Activated CD8-positive, alpha-beta memory T cell treated with anti-CD3 and anti-CD28 coated beads, Interleukin-2, amount 50 U/mL, for 4 hours (primary cell): ENCODE data around the gene PCDH15.
"Not testable (repeated sequence)": the region's sequence is repeated elsewhere in the genome, so short reads cannot be mapped to it uniquely, and the experiment has no call there.

Source experiments
- DNase-seq: peaks from one replicate; pipeline ENCODE4 v3.0.0-alpha.2; 2020

The PCDH15 gene

DNA sequence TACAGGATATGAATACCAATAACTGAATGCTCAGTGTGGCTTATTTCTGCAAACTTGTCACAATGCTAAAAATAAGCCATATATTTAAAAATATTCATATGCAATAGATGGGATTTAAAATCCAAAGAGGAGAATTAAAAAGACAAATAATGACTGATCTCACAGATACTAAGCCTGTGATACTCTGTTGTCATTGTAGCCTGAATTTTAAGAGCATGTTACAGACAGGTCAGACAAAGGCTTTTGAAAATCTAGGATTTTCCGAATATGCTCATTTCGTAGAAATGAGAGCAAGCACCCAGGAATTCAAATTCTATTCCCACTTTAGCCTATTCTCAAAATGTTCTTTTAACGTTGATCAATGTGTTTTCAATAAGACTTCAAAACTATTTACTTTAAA, 269.7 kb downstream of the PCDH15 start:
- no peak for DNase-seq

DNA sequence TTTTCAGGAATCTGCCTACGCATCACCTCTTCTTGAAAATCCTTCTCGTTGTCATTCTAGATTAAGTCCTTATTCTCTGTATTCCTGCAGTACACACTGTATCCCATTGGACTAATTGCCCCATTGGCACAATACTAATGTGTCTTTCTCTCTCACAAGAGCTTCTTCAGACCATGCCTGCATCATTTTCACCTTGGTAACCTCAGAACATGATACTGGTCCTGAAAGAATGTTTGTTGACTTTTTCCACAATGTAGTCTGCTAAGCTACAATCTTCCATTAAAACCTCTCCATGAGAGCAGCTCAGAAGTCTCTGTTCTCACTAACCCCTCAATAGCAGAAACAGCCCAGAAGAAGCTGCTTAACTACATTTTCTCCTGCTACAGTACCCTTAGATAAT, 270.7 kb downstream of the PCDH15 start:
- no peak for DNase-seq

DNA sequence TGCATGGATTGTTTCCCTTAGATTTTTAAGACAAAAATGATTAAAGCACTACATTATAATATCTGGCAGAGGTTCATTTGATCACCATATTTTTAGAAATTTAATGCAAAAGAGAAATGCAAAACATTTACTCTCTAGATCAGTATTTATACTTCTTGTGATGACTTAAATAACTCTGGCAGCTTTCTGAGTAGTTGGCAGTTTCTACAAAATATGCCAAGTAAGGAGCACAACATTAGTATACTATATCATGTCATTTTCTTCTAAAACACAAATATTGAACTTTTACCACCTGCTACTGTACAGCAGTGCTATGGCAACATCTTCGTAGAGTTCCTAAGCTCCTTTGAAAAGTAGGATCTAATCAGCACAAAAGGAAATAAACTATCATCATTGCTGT, 275.2 kb downstream of the PCDH15 start:
- no peak for DNase-seq

DNA sequence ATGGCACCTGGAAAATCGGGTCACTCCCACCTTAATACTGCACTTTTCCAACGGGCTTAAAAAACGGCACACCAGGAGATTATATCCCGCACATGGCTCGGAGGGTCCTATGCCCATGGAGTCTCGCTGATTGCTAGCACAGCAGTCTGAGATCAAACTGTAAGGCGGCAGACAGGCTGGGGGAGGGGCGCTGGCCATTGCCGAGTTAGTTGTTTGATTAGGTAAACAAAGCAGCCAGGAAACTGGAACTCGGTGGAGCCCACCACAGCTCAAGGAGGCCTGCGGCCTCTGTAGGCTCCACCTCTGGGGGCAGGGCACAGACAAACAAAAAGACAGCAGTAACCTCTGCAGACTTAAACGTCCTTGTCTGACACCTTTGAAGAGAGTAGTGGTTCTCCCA, 285.8 kb downstream of the PCDH15 start:
- not testable (repeated sequence) for DNase-seq

DNA sequence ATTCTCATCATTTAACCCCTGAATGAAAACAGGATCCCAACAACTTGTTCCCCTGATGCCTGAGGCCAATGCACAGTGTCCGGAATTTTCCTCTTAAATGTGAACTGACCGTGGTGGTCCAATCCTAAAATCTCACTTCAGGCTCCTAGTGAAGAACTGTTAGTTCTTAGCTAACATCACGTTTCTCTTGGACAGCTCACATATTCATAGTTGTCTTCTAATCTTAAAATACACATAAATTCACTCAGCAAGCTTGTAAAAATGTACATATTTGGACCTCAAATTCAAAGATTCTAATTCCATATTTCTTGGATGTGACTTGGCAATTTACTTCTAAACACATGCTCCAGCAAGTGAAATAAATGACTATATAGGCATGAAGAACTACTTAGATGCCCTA, 297.2 kb downstream of the PCDH15 start:
- no peak for DNase-seq

DNA sequence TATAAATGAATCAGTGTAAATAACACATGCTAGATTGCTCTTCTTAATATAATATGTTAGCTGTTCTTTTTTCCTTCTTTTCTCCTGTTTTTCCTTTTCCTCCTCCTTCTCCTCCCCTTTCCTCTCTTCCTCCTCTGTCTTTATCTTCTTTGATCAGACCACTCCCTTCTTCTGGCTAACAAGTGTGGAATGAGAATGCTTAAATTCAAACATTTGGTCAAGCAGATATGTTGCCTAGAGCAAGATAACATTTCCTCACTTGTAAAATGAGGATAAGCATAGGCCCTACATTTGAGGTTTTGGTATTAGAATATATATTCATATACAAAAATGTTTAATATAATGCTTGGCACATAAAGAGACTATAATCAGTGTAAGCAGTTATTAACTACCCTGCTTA, 299.1 kb downstream of the PCDH15 start:
- no peak for DNase-seq

DNA sequence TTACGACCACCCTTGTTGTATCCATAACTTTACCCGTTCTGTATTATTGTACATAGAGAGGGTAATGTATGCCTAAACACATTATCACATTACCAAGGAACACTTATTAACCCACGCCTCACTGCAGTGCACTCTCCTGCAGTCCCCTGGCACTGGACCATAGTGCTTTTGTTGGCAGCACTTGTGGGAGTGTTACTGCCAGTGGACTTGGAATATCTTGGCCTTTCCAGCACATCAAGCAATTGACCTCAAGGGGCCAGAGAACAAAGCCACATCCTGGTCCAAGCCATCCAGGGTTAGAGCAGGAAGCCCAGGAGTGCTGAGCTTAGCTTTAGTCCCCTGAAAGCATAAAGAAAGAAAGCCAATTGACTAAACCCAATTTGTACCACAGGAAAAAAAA, 304.2 kb downstream of the PCDH15 start:
- DNase-seq = no peak

DNA sequence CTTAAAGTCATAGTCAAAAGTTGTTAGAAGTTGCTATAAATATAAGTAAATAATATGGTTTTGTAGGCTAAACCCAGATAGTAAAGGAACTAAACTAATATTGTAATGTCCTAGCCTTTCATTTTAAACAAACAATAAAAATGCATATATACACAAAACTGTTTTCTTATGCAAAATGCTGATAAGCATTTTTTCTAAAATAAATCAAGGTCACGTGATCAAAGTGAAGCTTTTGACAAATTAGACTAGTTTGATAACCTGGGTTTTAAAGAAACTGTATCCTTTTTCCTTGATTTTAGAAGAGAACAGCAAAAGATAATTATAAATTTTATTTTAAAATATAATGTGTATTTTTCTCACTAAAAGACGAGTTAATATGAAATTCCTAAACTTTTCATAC, 313.3 kb downstream of the PCDH15 start:
- DNase-seq = no peak

DNA sequence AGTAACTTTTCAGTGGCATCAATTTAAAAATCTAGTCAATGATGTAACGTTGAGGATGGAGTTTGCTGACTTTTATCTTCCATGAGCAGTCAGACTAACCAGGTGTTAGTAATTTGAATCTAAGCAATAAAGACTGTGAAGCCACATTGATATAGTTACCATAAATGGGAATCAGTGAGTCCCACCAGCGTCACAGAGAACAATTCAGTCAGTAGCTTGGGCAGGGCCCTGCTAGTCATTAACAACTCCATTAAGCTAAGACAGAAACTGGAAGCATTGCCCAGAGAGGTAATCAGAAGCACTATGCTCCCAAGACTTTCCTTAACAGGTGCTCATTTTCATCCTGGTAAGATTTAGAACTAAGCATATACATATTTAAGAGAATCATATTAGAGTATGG, 315.1 kb downstream of the PCDH15 start:
- DNase-seq = no peak

DNA sequence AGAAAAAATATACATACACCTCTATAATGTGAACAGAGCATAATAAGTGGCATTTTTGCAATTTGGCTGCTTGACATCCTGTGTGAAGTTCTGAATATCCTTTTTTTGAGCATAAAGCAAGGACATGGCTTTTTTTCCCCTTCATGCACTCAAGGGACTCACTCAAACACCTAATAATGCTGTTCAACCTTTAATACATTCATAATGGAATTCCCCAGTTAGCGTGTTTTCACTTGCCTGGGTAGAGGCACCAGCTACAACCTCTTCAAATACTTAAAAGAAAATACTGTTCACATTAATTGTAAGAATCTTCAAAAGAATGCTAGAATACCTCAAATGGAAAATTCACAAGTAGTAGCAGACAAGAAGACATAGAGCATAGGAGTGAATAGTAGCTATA, 316.8 kb downstream of the PCDH15 start:
- DNase-seq = no peak

DNA sequence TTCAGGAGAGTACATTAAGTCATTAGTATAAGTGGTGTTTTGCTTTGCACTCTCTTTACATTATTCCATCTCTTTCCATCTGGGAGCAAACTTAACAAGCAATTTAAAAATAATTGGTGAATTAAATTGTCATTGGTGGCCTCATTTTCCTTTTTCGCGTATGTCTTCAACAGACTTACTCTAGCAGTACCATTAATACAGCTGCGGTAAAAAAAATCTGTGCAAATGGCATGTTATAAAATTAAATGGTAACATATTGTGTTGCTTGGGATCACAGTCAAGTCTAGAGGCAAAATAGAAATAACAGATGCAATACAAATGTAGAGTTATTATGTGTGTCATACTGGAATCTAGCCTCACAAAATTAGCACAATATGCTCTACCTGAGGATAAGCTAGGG, 322.4 kb downstream of the PCDH15 start:
- no peak for DNase-seq

DNA sequence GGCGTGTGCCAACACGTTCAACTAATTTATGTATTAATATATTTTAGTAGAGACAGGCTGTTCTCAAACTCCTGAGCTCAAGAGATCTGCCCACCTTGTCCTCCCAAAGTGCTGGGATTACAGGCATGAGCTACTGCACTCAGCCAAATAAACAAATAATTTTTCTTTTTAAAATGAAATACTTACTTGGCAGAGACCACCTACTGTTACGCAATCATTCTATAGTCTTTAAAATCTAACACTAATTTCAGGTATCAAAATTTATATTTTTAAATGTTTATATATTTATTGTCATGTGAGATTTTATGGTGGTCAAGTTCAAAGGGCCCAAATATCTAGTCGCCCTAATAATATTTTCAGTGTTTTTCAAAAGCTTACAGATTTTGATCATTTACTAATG, 323.3 kb downstream of the PCDH15 start:
- DNase-seq = no peak

DNA sequence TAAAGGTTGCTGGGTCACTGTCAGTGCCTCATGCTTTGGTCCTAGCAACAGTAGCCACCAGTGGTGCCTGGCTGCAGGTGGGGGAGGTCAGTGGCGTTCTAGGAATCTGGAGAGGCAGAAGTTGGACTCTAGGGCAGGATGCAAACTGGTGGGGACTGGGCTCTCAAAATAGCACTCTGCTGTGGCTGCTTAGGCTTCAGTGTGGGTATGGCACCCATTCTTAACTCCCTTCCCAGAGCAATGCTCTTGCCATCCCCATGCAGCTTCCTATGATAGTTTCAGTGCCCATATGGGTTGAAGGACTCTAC, 330.8 kb downstream of the PCDH15 start:
- DNase-seq = no peak

DNA sequence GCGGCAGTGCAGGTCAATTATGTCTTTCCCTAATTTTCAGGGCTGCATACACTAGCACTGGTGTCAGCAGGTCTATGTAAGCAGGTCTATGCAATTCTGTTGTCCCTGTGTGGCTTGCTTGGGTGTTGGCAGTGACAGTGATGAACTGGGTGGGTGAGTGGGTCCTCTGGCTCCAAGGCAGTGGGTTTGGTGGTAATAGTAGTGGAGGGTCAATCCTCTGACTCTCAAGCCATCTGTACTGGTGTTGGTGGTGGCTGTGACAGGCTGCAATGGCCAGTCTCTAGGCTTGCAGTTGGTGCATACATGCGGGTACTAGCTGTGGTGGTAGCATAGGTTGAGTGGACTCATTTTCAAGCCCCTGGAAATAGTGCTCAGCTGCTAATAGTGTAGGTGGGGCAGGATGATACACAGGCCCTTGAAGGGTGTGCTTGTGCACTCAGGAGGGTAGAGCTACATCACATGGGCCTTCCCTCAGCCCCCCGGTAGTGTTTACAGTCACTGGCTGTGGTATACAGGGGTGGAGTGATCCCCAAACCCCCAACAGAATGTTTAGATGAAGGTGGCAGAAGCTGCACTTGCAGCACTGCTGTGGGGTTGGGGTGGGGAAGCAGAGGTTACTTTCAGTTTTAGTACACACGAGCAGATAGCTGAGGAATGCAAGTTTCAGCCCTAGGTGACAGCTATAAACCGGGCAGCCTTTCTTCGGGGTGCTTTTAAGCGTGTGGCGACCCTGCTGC, 331.3 kb downstream of the PCDH15 start:
- no peak for DNase-seq

DNA sequence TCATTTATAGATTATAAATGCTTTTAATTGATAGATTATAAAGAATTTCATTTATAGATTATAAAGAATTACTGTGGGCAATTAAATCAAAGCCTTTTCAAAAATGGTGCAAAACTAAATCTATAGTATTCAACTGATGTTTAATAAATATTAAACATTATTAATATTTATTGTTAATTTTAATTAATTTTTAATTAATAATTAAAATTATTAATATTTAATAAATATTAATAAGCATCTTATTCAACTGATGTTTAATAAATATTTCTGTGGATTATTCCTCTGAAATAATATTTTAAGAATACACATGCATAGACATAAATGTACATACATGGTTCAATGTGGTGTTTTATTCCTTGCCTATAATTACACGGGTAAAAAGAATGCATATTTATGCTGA, 346.8 kb downstream of the PCDH15 start:
- DNase-seq = no peak

DNA sequence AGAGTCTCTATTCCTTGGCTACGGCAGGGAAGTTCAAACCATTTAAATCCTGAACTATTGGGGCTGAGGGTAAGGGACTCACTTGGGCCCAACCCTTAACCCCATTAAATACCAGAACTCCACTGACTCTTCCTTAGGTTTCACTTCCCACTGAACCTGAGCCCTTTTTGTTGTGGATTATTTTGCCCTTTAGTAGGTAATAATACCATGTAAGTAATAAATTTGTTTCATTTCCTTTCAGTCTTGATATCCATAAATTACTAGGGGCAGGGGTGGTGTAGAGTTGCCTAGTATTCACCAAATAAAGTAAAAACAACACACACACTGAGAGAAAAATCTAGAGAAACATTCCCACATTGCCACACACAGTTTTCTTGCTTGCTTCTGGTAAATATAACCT, 352.0 kb downstream of the PCDH15 start:
- DNase-seq = no peak

DNA sequence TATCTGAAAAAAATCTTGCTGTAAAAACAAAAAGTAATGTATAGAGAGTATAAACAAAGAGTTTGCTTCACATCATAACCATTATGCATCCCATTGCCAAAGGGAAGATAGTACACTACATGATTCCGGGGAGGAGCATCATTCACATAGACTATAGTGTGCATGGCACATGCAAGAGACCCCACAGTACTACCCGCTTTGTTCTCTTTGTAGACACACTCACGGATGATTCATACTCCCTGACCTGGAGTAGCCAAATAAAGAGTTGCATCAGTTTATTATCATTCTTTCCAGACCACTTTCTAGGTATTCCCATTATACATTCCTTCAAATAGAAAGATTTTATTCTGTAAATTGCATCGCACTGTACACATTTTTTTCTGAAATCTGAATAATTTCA, 356.9 kb downstream of the PCDH15 start:
- DNase-seq = no peak

DNA sequence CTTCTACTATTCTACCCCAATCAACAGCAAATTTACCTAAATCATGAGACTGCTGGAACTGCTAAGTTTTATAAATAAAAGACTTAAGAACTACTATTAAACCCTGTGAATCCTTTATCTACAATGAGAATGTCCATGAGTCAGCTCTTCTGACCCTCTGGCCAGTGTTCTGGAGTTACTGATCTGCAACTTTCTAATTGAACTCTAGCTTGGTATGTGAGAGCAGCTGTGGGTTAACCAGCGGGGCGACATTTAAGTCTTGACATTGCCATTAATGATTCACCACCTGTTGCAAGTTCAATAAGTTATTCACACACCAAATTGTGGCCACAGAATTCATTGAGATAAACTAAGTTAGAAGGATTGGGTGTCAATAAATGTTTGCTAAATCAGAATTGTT, 359.8 kb downstream of the PCDH15 start:
- no peak for DNase-seq

DNA sequence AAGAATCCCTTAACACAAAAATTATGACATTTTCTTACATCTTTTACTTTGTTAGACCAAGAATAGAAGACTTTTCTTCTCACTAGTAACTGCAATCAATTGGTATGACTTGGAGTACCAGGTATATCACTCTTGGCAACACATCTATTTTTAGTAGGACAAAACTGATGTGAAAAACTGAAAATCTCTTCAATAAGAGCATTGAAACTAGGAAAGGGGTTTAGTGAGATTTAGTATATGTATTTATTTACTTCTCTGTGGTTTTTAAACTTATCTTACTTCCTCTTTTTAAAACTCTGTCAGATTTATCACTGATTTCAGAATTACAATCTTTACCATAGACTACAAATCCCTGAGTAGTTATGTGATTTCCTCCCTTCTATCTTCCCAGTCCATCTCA, 366.2 kb downstream of the PCDH15 start:
- DNase-seq = no peak

DNA sequence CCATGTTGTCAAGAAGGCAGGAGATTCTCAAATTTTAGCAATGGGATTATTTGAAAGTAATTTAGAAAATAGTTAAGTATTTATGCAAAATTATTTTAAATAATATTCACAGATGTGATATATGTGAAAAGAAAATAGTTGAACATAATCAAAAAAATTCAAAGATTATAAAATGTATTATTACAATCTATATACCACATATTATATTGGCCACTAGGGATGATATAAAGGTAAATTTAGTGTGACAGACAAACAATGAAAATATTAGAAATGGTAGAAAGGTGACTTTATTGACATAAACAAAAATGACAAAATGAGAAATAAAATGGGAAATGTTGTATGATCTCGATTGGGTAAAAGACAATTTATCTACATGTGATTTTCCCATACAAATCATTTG, 385.5 kb downstream of the PCDH15 start:
- no peak for DNase-seq

DNA sequence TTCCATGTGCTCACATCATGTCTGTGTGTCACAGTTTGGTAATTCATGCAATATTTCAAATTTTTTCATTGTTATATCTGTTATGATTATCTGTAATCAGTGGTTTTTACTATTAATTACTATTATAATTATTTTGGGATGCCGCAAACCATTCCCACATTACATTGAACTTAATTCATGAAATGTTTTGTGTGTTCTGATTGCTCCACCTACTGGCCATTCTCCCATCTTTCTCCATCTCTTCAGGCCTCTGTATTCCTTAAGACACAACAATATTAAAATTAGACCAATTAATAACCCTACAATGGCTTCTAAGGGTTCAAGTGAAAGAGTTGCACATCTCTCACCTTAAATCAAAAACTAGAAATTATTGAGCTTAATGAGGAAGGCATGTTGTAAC, 398.5 kb downstream of the PCDH15 start:
- DNase-seq = no peak

DNA sequence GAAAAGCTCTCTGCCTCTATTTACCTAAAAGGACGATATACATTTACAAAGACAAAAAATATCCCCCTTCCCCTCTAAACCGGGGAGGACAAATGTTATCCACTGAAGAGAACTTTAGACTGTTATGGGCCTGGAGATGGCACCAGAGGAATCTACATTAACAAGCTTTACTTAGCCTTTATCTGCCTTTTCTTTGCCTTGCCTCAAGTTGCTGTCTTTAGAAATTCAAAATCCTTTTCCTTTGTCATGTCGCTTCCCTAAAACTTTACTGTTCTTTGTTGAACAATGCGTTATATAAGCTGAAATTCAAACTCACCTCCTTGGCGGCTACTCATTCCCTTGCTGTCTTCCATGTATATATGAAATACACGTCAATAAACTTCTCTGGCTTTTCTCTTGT, 405.0 kb downstream of the PCDH15 start:
- no peak for DNase-seq

DNA sequence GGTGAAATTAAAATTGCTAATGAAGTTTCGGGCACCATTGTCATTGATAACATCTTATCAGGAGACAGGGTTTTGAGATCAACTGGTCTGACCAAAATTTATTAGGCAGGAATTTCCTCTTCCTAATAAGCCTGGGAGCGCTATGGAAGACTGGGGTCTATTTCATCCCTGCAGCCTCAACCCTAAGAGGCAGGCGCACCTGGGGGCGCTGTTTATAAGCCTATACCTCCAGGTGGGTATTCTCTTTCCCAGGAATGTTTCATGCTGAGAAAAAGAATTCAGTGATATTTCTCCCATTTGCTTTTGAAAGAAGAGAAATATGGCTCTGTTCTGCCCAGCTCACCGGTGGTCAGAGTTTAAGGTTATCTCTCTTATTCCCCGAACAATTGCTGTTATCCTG, 406.4 kb downstream of the PCDH15 start:
- not testable (repeated sequence) for DNase-seq

DNA sequence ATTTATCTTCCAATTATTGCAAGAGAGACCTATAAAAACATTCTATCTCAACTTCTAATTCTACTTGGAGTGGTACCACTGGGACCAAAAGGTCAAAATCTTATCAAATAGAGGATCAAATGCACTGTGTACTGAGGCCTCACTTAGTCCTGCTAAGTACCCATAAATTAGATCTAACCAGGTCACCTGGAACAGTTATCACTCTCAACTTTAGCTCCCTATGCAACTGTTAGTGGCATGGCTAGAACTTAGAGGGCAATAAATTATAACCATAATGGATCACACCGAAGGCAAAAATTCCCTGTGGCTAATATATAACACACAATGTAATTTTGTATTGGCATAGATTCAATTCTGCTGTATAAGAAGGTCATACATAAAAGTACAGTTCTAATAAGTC, 428.9 kb downstream of the PCDH15 start:
- DNase-seq = no peak

DNA sequence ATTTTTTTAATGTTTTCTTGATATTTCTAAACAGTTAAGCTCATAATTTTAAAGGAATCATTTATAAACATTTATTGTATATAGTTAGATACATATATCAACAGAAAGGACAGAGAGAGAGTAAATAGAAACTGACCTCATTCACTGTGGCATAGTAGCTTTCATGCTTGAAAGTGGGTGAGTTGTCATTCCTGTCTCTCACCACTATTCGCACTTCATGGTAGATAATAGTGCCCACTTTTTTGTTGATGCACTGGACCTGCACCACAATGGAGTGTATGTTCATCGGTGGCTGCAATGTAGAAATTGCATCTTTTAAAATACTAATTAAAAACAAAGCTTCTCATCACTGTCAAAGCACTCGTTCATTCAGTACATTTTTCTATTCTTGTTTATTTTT, 432.0 kb downstream of the PCDH15 start:
- no peak for DNase-seq

DNA sequence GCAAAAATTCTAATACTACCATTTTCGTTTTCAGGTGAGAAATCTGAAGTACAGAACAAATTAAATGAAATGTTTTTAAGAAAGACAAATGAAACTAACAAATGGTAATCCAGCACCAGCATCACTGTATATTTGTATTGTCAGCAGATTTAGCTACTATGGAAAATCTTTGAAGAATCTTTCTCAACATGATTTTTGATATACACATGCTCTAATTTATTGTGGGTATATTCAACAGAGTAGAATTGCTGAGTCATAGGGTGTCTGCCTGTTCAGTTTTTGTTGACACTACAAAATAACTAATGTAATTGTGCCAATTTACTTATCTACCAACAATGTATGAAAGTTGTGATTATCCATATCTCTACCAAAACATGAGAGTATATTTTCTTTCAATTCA, 437.6 kb downstream of the PCDH15 start:
- DNase-seq = no peak
